GM19043 (cell line): ENCODE data around the gene EXOC3L1.

Source experiments
- ATAC-seq: cut with Tn5 transposase; IDR thresholded peaks from one replicate; pipeline ENCODE4 v1.9.1; 2021; ENCODE audit warnings: low read depth; ENCODE audit not compliant: unreplicated experiment

Gene EXOC3L1

DNA sequence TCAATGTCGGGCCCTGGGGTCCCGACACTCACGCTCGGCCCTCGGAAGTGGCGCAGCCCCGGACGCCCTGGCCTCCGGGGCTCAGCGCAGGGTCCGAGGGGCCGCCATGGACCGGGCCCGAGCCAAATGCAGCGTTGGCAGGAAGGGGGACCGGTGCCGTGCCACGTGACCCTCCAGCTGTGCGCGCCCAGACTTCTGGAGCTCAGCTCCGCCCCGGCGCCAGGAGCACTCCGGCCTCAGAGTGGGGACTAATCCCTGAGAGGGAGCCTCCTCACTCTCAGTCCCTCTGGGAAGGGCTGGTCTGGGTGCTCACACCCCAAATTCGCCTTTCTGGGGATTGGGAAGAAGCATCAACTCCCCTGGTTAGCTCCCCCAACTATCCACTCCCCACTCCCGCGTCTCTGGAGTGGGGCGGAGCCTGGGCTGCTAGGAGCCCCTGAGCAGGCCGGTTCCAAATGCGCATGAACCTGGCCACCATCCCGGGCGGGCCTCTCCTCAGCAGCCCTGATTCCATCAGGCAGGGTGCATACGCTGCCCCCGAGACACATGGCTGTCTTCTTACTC is 39.0 kb downstream of the EXOC3L1 start, which contains the start of gene B3GNT9:
Gene B3GNT9 (minus strand): TSS at position 166 of the 564 bp plus-strand sequence. CDS start 513 bp downstream, outside the sequence.
- ATAC-seq, result no peak

GRCh38 chr16:67150047-67150832 is 39.7 kb downstream of the EXOC3L1 start:
- no peak for ATAC-seq

DNA sequence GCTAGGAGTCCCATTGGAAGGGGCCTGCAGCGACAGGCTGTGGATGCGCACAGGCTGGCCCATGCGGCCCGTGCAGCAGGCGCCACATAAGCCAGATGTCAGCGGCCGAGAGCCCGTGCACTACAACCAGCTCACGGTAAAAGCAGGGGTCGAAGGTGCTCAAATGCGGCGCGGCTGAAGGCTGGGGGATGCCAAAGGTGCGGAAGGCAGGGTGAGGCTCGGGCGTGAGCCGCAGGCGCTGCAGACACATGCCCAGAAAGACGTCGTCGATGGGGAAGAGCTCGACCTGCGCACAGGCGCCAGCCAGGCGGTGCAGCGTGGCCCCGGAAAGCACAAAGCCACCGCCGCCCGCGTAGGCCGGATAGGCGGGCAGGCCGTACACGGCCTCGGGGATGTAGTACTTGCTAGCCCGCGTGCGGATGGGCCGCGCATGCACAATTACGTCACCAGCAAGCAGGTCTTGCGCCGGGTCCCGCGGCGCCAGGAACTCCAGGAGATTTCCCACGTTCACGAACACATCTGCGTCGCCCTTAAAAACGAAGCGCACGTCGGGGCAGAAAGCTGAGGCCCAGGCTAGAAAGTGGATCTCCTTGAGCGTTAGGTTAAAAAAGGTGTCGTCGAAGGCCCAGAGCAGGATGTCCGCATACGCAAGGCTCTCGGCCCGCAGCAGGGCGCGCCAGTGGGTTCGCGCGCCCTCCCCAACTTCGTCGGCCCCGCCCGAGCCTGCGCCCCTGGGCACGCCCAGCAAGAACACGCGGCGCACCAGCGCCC is 40.5 kb downstream of the EXOC3L1 start:
- ATAC-seq, result no peak

GRCh38 chr16:67148656-67149275 is 41.2 kb downstream of the EXOC3L1 start:
- ATAC-seq, result no peak

- no peak for ATAC-seq
These were observed 41.7 kb downstream of the EXOC3L1 start for GRCh38 chr16:67148221-67148620.

DNA sequence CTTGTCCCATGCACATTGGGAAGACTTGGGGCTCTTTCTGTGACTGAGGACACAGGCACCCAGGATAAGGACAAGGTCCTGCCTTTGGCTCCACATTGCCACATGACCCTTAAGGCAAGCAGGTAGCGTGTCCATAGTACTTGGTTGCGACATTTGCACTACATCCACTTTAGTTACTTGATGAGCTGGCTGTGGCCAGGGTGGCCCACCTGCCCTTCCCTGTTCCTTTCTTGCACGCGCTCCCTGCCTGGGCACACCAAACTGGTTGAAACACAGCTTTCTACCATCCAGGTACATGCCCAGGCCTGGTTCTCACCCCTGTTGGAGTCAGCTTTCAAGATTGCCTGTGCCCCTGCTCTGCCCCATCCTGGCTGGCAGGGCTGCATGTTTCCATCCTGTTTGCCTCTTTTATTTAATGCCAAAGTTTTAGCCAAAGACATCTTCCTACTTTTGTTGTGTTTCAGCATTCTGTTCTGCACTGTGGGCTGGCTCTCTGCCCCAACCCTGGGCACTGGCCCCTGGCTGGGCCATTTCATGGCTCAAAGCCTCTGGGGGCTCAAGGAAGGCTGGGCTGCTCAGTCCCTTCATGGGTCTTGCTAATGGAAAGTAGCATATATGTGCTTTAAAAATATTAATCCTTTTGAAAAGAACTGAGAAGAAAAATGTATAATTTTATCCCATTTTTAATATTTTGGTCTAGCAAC is 42.3 kb downstream of the EXOC3L1 start:
- no peak for ATAC-seq

- ATAC-seq, result no peak
These were observed 43.2 kb downstream of the EXOC3L1 start for GRCh38 chr16:67146523-67147357.

GRCh38 chr16:67145746-67146145 is 44.2 kb downstream of the EXOC3L1 start:
- ATAC-seq, result no peak

DNA sequence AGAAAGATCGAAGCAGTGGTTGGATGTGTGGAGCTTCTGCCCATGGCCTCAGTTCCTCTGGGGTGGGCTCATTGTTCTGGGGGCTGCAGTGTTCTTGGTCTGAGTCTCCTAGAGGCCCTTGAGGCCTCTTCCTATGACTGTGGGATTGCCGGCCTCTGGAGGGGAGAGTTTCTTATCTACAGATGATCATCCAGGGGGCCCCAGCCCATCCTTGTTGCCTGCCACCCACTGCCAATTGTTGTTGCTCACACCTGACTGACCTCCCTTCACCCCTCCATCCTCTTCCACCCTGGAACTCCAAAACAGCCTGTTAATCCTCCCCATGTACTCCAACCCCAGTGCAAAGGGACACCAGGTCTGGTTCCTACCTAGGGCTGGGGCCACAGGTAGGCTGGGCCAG is 45.0 kb downstream of the EXOC3L1 start:
- ATAC-seq, result no peak

GRCh38 chr16:67142342-67142741 is 47.6 kb downstream of the EXOC3L1 start:
- ATAC-seq, result no peak

DNA sequence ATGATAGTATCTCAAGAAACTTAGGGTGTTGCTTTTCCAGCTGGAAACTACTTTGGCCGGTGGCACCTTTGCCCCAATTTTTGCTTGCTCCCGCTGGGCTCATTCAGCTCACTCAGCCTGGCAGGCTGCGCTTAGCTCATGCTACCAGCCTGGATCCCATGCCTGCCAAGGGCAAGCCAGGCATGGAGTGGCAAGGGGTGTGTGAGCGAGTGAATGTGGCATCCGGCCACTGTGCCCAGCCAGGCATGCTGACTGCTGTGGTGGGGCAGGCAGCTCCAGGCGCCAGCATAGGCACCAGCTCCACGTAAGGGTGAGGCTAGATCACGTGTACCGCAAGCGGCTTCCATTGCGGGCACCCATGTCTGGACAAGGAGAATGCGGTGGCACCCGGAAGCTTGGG is 48.5 kb downstream of the EXOC3L1 start:
- no peak for ATAC-seq

- no peak for ATAC-seq
These were observed 52.3 kb downstream of the EXOC3L1 start for GRCh38 chr16:67137605-67138004.
